Sigmoid colon (tissue), 4 donors: ENCODE data around the gene CTNNA1.
"Not testable (repeated sequence)": the region's sequence is repeated elsewhere in the genome, so short reads cannot be mapped to it uniquely, and the experiment has no call there.

ENCODE experiments used
- EP300 ChIP-seq, 4 donors: sonication (generic); formaldehyde crosslinking; IDR thresholded peaks; one replicate each; pipeline ENCODE4 v1.6.1; 2017; ENCODE audit warnings: antibody characterized with exemption in 4 of 4
- POLR2A ChIP-seq, 2 donors: fragments of 450-650 bp; IDR thresholded peaks; one replicate each; pipeline ENCODE4 v1.6.1; 2016; ENCODE audit warnings: antibody characterized with exemption in 2 of 2, mild to moderate bottlenecking in 2 of 2, moderate library complexity in 2 of 2
- POLR2AphosphoS5 ChIP-seq, 4 donors: sonication (generic); formaldehyde crosslinking; IDR thresholded peaks; one replicate each; pipeline ENCODE4 v1.6.1; 2017; ENCODE audit warnings: antibody characterized with exemption in 4 of 4
- TF ChIP-seq, protein P1 (sequence below), 4 experiments: fragments of 450-650 bp in 3 of 4; fragments of 200-600 bp in 1 of 4; IDR thresholded peaks; one replicate each; pipeline ENCODE4 v1.5.1; 2016 to 2019; ENCODE audit warnings: antibody characterized with exemption in 4 of 4, mild to moderate bottlenecking in 3 of 4, moderate library complexity in 2 of 4

DNA sequence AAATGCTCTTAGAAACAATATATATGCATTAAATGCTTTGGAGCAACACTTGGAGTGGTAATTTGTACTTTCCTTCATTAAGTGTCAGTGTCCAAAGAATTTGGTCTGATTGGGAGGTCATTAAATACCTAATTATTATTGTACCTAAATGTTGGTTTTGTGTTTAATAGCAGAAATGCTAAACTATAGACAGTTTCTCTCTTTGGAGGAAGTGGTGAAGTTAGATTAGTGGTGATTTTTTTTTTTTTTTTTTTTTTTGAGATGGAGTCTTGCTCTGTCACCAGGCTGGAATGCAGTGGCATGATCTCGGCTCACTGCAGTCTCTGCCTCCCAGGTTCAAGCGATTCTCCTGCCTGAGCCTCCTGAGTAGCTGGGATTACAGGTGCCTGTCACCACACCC, 168.1 kb downstream of the CTNNA1 start:
- TF ChIP-seq, protein P1, sequence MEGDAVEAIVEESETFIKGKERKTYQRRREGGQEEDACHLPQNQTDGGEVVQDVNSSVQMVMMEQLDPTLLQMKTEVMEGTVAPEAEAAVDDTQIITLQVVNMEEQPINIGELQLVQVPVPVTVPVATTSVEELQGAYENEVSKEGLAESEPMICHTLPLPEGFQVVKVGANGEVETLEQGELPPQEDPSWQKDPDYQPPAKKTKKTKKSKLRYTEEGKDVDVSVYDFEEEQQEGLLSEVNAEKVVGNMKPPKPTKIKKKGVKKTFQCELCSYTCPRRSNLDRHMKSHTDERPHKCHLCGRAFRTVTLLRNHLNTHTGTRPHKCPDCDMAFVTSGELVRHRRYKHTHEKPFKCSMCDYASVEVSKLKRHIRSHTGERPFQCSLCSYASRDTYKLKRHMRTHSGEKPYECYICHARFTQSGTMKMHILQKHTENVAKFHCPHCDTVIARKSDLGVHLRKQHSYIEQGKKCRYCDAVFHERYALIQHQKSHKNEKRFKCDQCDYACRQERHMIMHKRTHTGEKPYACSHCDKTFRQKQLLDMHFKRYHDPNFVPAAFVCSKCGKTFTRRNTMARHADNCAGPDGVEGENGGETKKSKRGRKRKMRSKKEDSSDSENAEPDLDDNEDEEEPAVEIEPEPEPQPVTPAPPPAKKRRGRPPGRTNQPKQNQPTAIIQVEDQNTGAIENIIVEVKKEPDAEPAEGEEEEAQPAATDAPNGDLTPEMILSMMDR (IDR thresholded peaks at IDR 0.05) = not testable (repeated sequence)
- TF ChIP-seq POLR2A, POLR2AphosphoS5, EP300 (IDR thresholded peaks at IDR 0.05): not testable (repeated sequence)
